HG02852 (cell line): ENCODE results near the gene MMP13.
"Not testable (repeated sequence)": the region's sequence is repeated elsewhere in the genome, so short reads cannot be mapped to it uniquely, and the experiment has no call there.

Experiments
- ATAC-seq: cut with Tn5 transposase; IDR thresholded peaks from one replicate; pipeline ENCODE4 v1.9.1; 2021; ENCODE audit warnings: mild to moderate bottlenecking, moderate library complexity; ENCODE audit not compliant: unreplicated experiment

Gene MMP13

DNA sequence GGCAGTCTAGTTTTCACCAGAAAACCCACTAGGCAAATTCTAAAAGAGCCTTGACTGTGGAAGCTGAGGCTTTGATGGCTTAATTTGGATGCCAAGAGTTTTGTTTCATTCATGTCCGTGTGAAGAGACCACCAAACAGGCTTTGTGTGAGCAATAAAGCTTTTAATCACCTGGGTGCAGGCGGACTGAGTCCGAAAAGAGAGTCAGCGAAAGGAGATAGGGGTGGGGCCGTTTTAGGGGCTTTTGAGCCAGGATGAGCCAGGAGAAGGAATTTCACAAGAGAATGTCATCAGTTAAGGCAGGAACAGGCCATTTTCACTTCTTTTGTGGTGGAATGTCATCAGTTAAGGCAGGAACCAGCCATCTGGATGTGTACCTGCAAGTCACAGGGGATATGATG is 51.6 kb downstream of the MMP13 start:
- not testable (repeated sequence) for ATAC-seq

DNA sequence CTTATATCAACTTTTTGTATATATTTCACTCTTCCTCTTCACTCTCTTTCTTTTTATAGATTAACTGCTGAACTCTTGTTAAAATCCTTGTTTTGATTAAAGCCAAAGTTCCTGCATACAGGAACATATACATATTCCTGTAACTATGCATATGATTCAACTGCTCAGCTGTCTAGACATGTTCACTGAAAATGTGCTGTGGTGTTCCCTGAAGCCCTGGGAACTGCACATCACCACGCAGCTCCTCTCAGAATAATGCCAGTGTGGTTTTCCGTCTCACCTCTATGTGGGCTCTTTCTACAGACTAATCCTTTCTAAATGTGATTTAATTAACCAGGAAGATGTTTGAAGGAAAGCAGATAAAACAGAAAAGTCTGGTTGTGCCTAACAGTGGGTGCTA is 55.2 kb downstream of the MMP13 start:
- no peak for ATAC-seq
